CD4-positive, CD25-positive, alpha-beta regulatory T cell (primary cell): Measurements from ENCODE around the gene SRPK1. TPM values are rescaled to one million over a fixed set of nuclear protein-coding genes. Genes with fewer than 3 reads are reported as not detected.

Source experiments
- ATAC-seq, 2 donors: fragments of 150-1000 bp; cut with Tn5 transposase; one replicate each; pipeline ENCODE4 v1.10.0; 2021; ENCODE audit warnings: low read depth in 2 of 2, moderate number of reproducible peaks in 2 of 2, moderate library complexity in 1 of 2
- DNase-seq, 3 donors: peaks; one replicate each; pipeline versions ENCODE4 v3.0.0 to v3.0.0-alpha.2; 2012 to 2022; ENCODE audit warnings: mixed read lengths in 1 of 3
- H3K27ac ChIP-seq: one replicate; pipeline ENCODE4 v1.7.0; 2013; ENCODE audit warnings: mild to moderate bottlenecking, low read length; ENCODE audit not compliant: insufficient read depth, poor library complexity, severe bottlenecking
- H3K27me3 ChIP-seq: one replicate; pipeline ENCODE4 v1.7.0; 2013; ENCODE audit warnings: low read length; ENCODE audit not compliant: control insufficient read depth, insufficient read depth
- H3K36me3 ChIP-seq: one replicate; pipeline ENCODE4 v1.7.0; 2013; ENCODE audit warnings: mild to moderate bottlenecking, low read length, moderate library complexity; ENCODE audit not compliant: control insufficient read depth, insufficient read depth
- H3K4me1 ChIP-seq: 2 replicates; pipeline ENCODE4 v1.7.0; 2013; ENCODE audit warnings: mild to moderate bottlenecking, low read length; ENCODE audit not compliant: insufficient read depth, control insufficient read depth, poor library complexity, severe bottlenecking
- H3K4me3 ChIP-seq: one replicate; pipeline ENCODE4 v1.7.0; 2013; ENCODE audit warnings: low read depth, mild to moderate bottlenecking, low read length, moderate library complexity
- H3K9me3 ChIP-seq, 2 experiments: 1 replicate in 1 of 2; 2 replicates in 1 of 2; pipeline ENCODE4 v1.7.0; 2013; ENCODE audit warnings: low read length in 2 of 2, mild to moderate bottlenecking in 1 of 2, moderate library complexity in 1 of 2; ENCODE audit not compliant: control insufficient read depth in 2 of 2
- H3K27ac Mint-ChIP-seq, 3 donors: one replicate each; pipeline ENCODE4 v1.8.0; 2020 to 2022; ENCODE audit warnings: mild to moderate bottlenecking in 3 of 3, mixed read lengths in 3 of 3, moderate library complexity in 2 of 3
- H3K27me3 Mint-ChIP-seq: one replicate; pipeline ENCODE4 v1.8.0; 2022; ENCODE audit warnings: mild to moderate bottlenecking, mixed read lengths
- H3K36me3 Mint-ChIP-seq: one replicate; pipeline ENCODE4 v1.8.0; 2020; ENCODE audit warnings: mixed read lengths
- H3K4me1 Mint-ChIP-seq, 4 donors: one replicate each; pipeline ENCODE4 v1.8.0; 2020 to 2022; ENCODE audit warnings: mixed read lengths in 4 of 4, mild to moderate bottlenecking in 1 of 4
- H3K4me3 Mint-ChIP-seq, 4 donors: one replicate each; pipeline ENCODE4 v1.8.0; 2020 to 2022; ENCODE audit warnings: mild to moderate bottlenecking in 4 of 4, mixed read lengths in 4 of 4, moderate library complexity in 3 of 4
- H3K9me3 Mint-ChIP-seq, 7 donors: one replicate each; pipeline ENCODE4 v1.8.0; 2020 to 2022; ENCODE audit warnings: mixed read lengths in 7 of 7, mild to moderate bottlenecking in 3 of 7, moderate library complexity in 2 of 7
- polyA plus RNA-seq, 4 donors: library from polyadenylated mRNA; unstranded; fragments of 300-500 nt; fragmentation: Illumina TruSeq; gene quantifications; one replicate each; pipeline ENCODE4 v1.2.3, GENCODE V29; 2021
- total RNA-seq: library from RNA; stranded (reverse); gene quantifications from one replicate; pipeline ENCODE4 v1.2.3, GENCODE V29; 2022

Gene SRPK1
- total and polyA plus RNA-seq, 5 donors from 2014 or later, result 47.0 to 65.4 (median 54.7) TPM

DNA sequence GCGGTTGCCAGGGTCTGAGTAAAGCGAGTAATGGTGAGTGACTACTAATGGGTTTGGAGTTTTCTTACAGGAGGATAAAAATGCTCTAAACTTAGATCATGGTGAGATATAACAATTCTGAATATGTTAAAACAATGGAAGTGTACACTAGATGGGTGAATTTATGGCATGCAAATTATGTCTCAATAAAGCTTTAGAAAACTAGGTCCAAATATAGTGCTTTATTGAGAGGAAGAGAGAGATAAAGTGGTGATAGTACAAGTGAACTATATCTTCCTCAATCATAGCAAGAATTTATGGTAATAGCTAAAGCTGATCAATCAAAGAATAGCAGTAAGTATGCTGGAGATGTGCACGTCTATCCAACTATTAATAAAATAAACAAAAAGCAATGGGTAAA is 23.9 kb downstream of the SRPK1 start:
- Histone ChIP-seq H3K4me3 (no peak overlapping the region), H3K27me3 (no peaks in the 10 kb centered on the region), H3K36me3 (peaks cover 3% of the 10 kb centered on the region), H3K4me1 (no peaks in the 10 kb centered on the region), H3K27ac (no peak overlapping the region), H3K9me3 (no peaks in the 10 kb centered on the region)
- H3K27ac Mint-ChIP-seq, result no peak overlapping the region
- H3K4me3 Mint-ChIP-seq, result no peak overlapping the region
- DNase-seq (no peak), ATAC-seq (no peak)
- H3K27me3 Mint-ChIP-seq, result no peaks in the 10 kb centered on the region
- H3K9me3 Mint-ChIP-seq, result peaks cover 0 to 2% (median 0%) of the 10 kb centered on the region in 7 donors
- H3K36me3 Mint-ChIP-seq, result peaks cover 31% of the 10 kb centered on the region
- H3K4me1 Mint-ChIP-seq, result peaks cover 9 to 46% (median 37%) of the 10 kb centered on the region in 4 donors

- no peaks in the 10 kb centered on the region for H3K9me3 ChIP-seq
- no peak overlapping the region for H3K4me3 ChIP-seq
- H3K4me1 ChIP-seq, result no peaks in the 10 kb centered on the region
- Mint-ChIP-seq H3K36me3 (peaks cover 31% of the 10 kb centered on the region), H3K27me3 (no peaks in the 10 kb centered on the region), H3K4me1 (peaks cover 9 to 43% (median 34%) of the 10 kb centered on the region in 4 donors), H3K27ac (peak overlapping the region in 1 of 3 donors; percentile 39), H3K4me3 (no peak overlapping the region), H3K9me3 (peaks cover 0 to 2% (median 0%) of the 10 kb centered on the region in 7 donors)
- no peaks in the 10 kb centered on the region for H3K27me3 ChIP-seq
- ATAC-seq, result no peak
- no peak overlapping the region for H3K27ac ChIP-seq
- peaks cover 3% of the 10 kb centered on the region for H3K36me3 ChIP-seq
- no peak for DNase-seq
Observed at GRCh38 chr6:35896228-35896627, 24.7 kb downstream of the SRPK1 start.

DNA sequence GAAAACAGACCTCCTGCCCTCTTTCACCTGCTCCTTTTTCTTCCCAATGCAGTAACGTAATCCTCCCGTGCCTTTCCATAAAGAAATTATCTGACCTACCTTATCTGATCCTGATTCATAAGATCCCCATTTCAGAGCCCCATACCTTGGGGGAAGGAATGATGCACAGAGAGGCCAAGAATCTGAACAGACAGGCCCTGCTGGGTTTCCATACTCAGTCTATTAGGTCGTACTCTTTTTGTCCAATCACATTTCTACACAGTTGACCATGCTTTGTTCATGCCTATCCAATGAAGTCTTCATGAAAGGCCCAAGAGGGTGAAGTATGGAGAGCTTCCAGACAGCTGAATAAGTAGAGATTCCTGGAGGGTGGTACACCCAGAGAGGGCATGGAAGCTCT is 25.3 kb downstream of the SRPK1 start:
- peaks cover 28% of the 10 kb centered on the region for H3K36me3 Mint-ChIP-seq
- H3K27me3 Mint-ChIP-seq, result no peaks in the 10 kb centered on the region
- no peaks in the 10 kb centered on the region for H3K9me3 ChIP-seq
- H3K4me3 Mint-ChIP-seq, result no peak overlapping the region
- no peaks in the 10 kb centered on the region for H3K27me3 ChIP-seq
- peaks cover 0 to 2% (median 0%) of the 10 kb centered on the region in 7 donors for H3K9me3 Mint-ChIP-seq
- ATAC-seq (no peak), DNase-seq (no peak)
- H3K4me3 ChIP-seq, result no peak overlapping the region
- peak overlapping the region in 2 of 3 donors; percentile 27 to 39 for H3K27ac Mint-ChIP-seq
- no peaks in the 10 kb centered on the region for H3K4me1 ChIP-seq
- H3K4me1 Mint-ChIP-seq, result peaks cover 9 to 41% (median 32%) of the 10 kb centered on the region in 4 donors
- peaks cover 3% of the 10 kb centered on the region for H3K36me3 ChIP-seq
- H3K27ac ChIP-seq, result no peak overlapping the region

GRCh38 chr6:35894776-35895175 is 26.1 kb downstream of the SRPK1 start:
- peaks cover 5% of the 10 kb centered on the region for H3K36me3 ChIP-seq

GRCh38 chr6:35893246-35893645 is 27.7 kb downstream of the SRPK1 start:
- H3K27ac Mint-ChIP-seq, result peak overlapping the region in 1 of 3 donors; percentile 15
- H3K4me3 Mint-ChIP-seq, result no peak overlapping the region
- Histone ChIP-seq H3K9me3 (no peaks in the 10 kb centered on the region), H3K4me1 (no peaks in the 10 kb centered on the region), H3K27ac (no peak overlapping the region), H3K36me3 (peaks cover 11% of the 10 kb centered on the region), H3K27me3 (no peaks in the 10 kb centered on the region), H3K4me3 (no peak overlapping the region)
- H3K27me3 Mint-ChIP-seq, result no peaks in the 10 kb centered on the region
- DNase-seq (no peak), ATAC-seq (no peak)
- peaks cover 9 to 35% (median 26%) of the 10 kb centered on the region in 4 donors for H3K4me1 Mint-ChIP-seq
- peaks cover 21% of the 10 kb centered on the region for H3K36me3 Mint-ChIP-seq
- no peaks in the 10 kb centered on the region for H3K9me3 Mint-ChIP-seq

More at GRCh38 chr6:35894776-35895175, 26.1 kb downstream of the SRPK1 start:
- H3K27ac ChIP-seq, result no peak overlapping the region
- H3K9me3 ChIP-seq, result no peaks in the 10 kb centered on the region
- Mint-ChIP-seq H3K27me3 (no peaks in the 10 kb centered on the region), H3K4me1 (peaks cover 9 to 39% (median 28%) of the 10 kb centered on the region in 4 donors), H3K4me3 (no peak overlapping the region), H3K36me3 (peaks cover 26% of the 10 kb centered on the region), H3K27ac (peak overlapping the region in 2 of 3 donors; percentile 0 to 3), H3K9me3 (peaks cover 0 to 2% (median 0%) of the 10 kb centered on the region in 7 donors)
- ATAC-seq, result no peak
- H3K27me3 ChIP-seq, result no peaks in the 10 kb centered on the region
- H3K4me3 ChIP-seq, result no peak overlapping the region
- H3K4me1 ChIP-seq, result no peaks in the 10 kb centered on the region
- no peak for DNase-seq

DNA sequence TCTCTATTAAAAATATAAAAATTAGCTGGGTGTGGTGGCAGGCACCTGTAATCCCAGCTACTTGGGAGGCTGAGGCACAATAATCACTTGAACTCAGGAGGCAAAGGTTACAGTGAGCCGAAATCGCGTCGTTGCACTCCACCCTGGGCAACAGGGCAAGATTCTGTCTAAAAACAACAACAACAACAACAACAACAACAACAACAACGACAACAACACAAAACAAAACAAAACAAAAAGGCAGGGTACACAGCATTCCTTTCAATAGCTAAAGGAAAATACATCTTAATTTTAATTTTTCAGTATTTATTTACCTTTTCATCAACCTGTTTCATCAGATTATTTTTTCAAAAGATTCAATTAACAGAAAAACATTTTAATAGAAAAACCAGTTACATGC is 28.4 kb downstream of the SRPK1 start:
- Mint-ChIP-seq H3K4me3 (no peak overlapping the region), H3K9me3 (no peaks in the 10 kb centered on the region), H3K27ac (no peak overlapping the region), H3K4me1 (peaks cover 9 to 31% (median 23%) of the 10 kb centered on the region in 4 donors), H3K36me3 (peaks cover 22% of the 10 kb centered on the region), H3K27me3 (no peaks in the 10 kb centered on the region)
- ATAC-seq (no peak), DNase-seq (no peak)
- no peaks in the 10 kb centered on the region for H3K4me1 ChIP-seq
- H3K4me3 ChIP-seq, result no peak overlapping the region
- H3K9me3 ChIP-seq, result no peaks in the 10 kb centered on the region
- peaks cover 18% of the 10 kb centered on the region for H3K36me3 ChIP-seq
- H3K27me3 ChIP-seq, result no peaks in the 10 kb centered on the region
- no peak overlapping the region for H3K27ac ChIP-seq

DNA sequence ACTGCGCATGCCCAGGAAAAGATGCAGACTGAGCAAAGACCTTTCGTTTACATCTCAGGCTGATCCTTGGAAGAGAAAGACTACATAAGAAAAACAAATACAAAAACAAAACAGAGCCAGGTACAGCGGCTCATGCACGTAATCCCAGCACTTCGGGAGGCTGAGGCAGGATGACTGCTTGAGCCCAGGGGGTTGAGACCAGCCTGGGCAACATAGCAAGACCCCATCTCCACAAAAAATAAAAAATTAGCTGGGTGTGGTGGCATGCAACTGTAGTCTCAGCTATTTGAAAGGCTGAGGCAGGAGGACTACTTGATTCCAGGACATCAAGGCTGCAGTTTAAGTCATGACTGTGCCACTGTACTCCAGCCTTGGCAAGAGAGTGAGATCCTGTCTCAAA is 41.7 kb downstream of the SRPK1 start:
- H3K27ac ChIP-seq, result no peak overlapping the region
- DNase-seq (no peak), ATAC-seq (no peak)
- Mint-ChIP-seq H3K9me3 (peaks cover 0 to 19% (median 6%) of the 10 kb centered on the region in 7 donors), H3K27me3 (no peaks in the 10 kb centered on the region), H3K4me1 (peaks cover 2 to 11% (median 4%) of the 10 kb centered on the region in 4 donors), H3K36me3 (peaks cover 57% of the 10 kb centered on the region), H3K4me3 (no peak overlapping the region), H3K27ac (peak overlapping the region in 1 of 3 donors; percentile 23)
- no peak overlapping the region for H3K4me3 ChIP-seq
- peaks cover 24% of the 10 kb centered on the region for H3K36me3 ChIP-seq
- no peaks in the 10 kb centered on the region for H3K4me1 ChIP-seq
- no peaks in the 10 kb centered on the region for H3K27me3 ChIP-seq
- H3K9me3 ChIP-seq, result peaks cover 10 to 12% of the 10 kb centered on the region in 2 experiments

- Mint-ChIP-seq H3K4me3 (no peak overlapping the region), H3K9me3 (peaks cover 0 to 18% (median 5%) of the 10 kb centered on the region in 7 donors), H3K27ac (peak overlapping the region; percentile 8 to 28 (median 13)), H3K27me3 (no peaks in the 10 kb centered on the region), H3K36me3 (peaks cover 50% of the 10 kb centered on the region), H3K4me1 (peaks cover 2 to 9% (median 3%) of the 10 kb centered on the region in 4 donors)
- Histone ChIP-seq H3K4me1 (no peaks in the 10 kb centered on the region), H3K4me3 (no peak overlapping the region), H3K9me3 (peaks cover 10 to 11% of the 10 kb centered on the region in 2 experiments), H3K27me3 (no peaks in the 10 kb centered on the region), H3K27ac (no peak overlapping the region), H3K36me3 (peaks cover 25% of the 10 kb centered on the region)
- ATAC-seq (no peak), DNase-seq (no peak)
Observed at GRCh38 chr6:35876902-35877301, 44.0 kb downstream of the SRPK1 start.
